Measurements from ENCODE around the gene NFASC. TPM values are rescaled to one million over a fixed set of nuclear protein-coding genes. Genes with fewer than 3 reads are reported as not detected.

The NFASC gene
- total and polyA plus RNA-seq, 2 donors from 2014 or later = 23.2 to 29.9 TPM

GRCh38 chr1:204945565-204945977, 74.9 kb downstream of the NFASC start:
- peaks cover 0 to 2% (median 0%) of the 10 kb centered on the region in 3 donors for H3K36me3 ChIP-seq (ENCODE audit: control insufficient read depth in 2 of 3, insufficient read depth in 3 of 3, low read length in 3 of 3)
- FAIRE-seq (no peak), DNase-seq (peak in 4 of 5 donors; percentile 36 to 67 (median 52))
- H3K4me3 ChIP-seq (ENCODE audit: low read length in 3 of 3) = no peak overlapping the region
- H3K4me1 ChIP-seq (ENCODE audit: control insufficient read depth in 2 of 3, insufficient read depth in 2 of 3, low read depth in 1 of 3, low read length in 3 of 3) = peaks cover 0 to 8% (median 0%) of the 10 kb centered on the region in 3 donors
- TF ChIP-seq CTCF (IDR thresholded peaks at IDR 0.05; ENCODE audit: borderline replicate concordance, extremely low read depth, insufficient read depth) = no peak
- H3K9me3 ChIP-seq (ENCODE audit: control insufficient read depth in 2 of 3, insufficient read depth in 1 of 3, low read length in 3 of 3) = no peaks in the 10 kb centered on the region
- H3K9ac ChIP-seq (ENCODE audit: low read length in 3 of 3) = no peak overlapping the region
- H3K27ac ChIP-seq (ENCODE audit: low read depth in 2 of 2, low read length in 2 of 2) = no peak overlapping the region
- H3K27me3 ChIP-seq (ENCODE audit: control insufficient read depth, insufficient read depth, low read length) = no peaks in the 10 kb centered on the region
- intact Hi-C loops (cut with DNase I) = loop anchor here (10.0 kb wide), 1 partner anchor 141 kb away; no protein-coding TSS in a partner anchor

- Histone ChIP-seq H3K27ac (ENCODE audit: low read depth in 2 of 2, low read length in 2 of 2) (no peak overlapping the region), H3K27me3 (ENCODE audit: control insufficient read depth, insufficient read depth, low read length) (no peaks in the 10 kb centered on the region), H3K36me3 (ENCODE audit: control insufficient read depth in 2 of 3, insufficient read depth in 3 of 3, low read length in 3 of 3) (peaks cover 0 to 2% (median 0%) of the 10 kb centered on the region in 3 donors), H3K4me3 (ENCODE audit: low read length in 3 of 3) (no peak overlapping the region), H3K9ac (ENCODE audit: low read length in 3 of 3) (no peak overlapping the region), H3K9me3 (ENCODE audit: control insufficient read depth in 2 of 3, insufficient read depth in 1 of 3, low read length in 3 of 3) (no peaks in the 10 kb centered on the region), H3K4me1 (ENCODE audit: control insufficient read depth in 2 of 3, insufficient read depth in 2 of 3, low read depth in 1 of 3, low read length in 3 of 3) (peaks cover 0 to 4% (median 0%) of the 10 kb centered on the region in 3 donors)
- intact Hi-C loops (cut with DNase I) = loop anchor here (10.0 kb wide), 1 partner anchor 142 kb away; no protein-coding TSS in a partner anchor
- FAIRE-seq (no peak), DNase-seq (no peak)
- TF ChIP-seq CTCF (IDR thresholded peaks at IDR 0.05; ENCODE audit: borderline replicate concordance, extremely low read depth, insufficient read depth) = no peak
Measured at GRCh38 chr1:204946640-204947039, 76.0 kb downstream of the NFASC start.

GRCh38 chr1:204947338-204947737, 76.7 kb downstream of the NFASC start:
- H3K36me3 ChIP-seq (ENCODE audit: control insufficient read depth in 2 of 3, insufficient read depth in 3 of 3, low read length in 3 of 3) = peaks cover 0 to 2% (median 2%) of the 10 kb centered on the region in 3 donors
- DNase-seq = no peak
- no peak overlapping the region for H3K4me3 ChIP-seq (ENCODE audit: low read length in 3 of 3)
- H3K9me3 ChIP-seq (ENCODE audit: control insufficient read depth in 2 of 3, insufficient read depth in 1 of 3, low read length in 3 of 3) = no peaks in the 10 kb centered on the region
- H3K27me3 ChIP-seq (ENCODE audit: control insufficient read depth, insufficient read depth, low read length) = no peaks in the 10 kb centered on the region
- intact Hi-C loops (cut with DNase I) = loop anchor here (10.0 kb wide), 1 partner anchor 143 kb away; no protein-coding TSS in a partner anchor
- FAIRE-seq = no peak
- H3K4me1 ChIP-seq (ENCODE audit: control insufficient read depth in 2 of 3, insufficient read depth in 2 of 3, low read depth in 1 of 3, low read length in 3 of 3) = peaks cover 0 to 4% (median 0%) of the 10 kb centered on the region in 3 donors
- H3K27ac ChIP-seq (ENCODE audit: low read depth in 2 of 2, low read length in 2 of 2) = no peak overlapping the region
- TF ChIP-seq CTCF (IDR thresholded peaks at IDR 0.05; ENCODE audit: borderline replicate concordance, extremely low read depth, insufficient read depth) = no peak
- H3K9ac ChIP-seq (ENCODE audit: low read length in 3 of 3) = no peak overlapping the region

All from kidney (tissue), 14 donors.